ENCODE results near the gene RIBC2.
"Not testable (repeated sequence)": the region's sequence is repeated elsewhere in the genome, so short reads cannot be mapped to it uniquely, and the experiment has no call there.

- not testable (repeated sequence) for TF ChIP-seq CTCF (conservative IDR thresholded peaks at IDR 0.05); ZFX (IDR thresholded peaks at IDR 0.05)
Observed at GRCh38 chr22:45449442-45449841, 35.9 kb downstream of the RIBC2 start.

Data from C4-2B (cell line).